Activated naive CD8-positive, alpha-beta T cell (primary cell): ENCODE measurements around the gene AGBL2.
"Not testable (repeated sequence)": the region's sequence is repeated elsewhere in the genome, so short reads cannot be mapped to it uniquely, and the experiment has no call there.

Experiments
- H3K27ac Mint-ChIP-seq: one replicate; pipeline ENCODE4 v1.8.0; 2021; ENCODE audit warnings: mixed read lengths
- H3K27me3 Mint-ChIP-seq: one replicate; pipeline ENCODE4 v1.8.0; 2021; ENCODE audit warnings: mixed read lengths
- H3K36me3 Mint-ChIP-seq: one replicate; pipeline ENCODE4 v1.8.0; 2021; ENCODE audit warnings: mixed read lengths
- H3K4me1 Mint-ChIP-seq: one replicate; pipeline ENCODE4 v1.8.0; 2021; ENCODE audit warnings: low read depth, mixed read lengths
- H3K4me3 Mint-ChIP-seq: one replicate; pipeline ENCODE4 v1.8.0; 2021; ENCODE audit warnings: mild to moderate bottlenecking, mixed read lengths
- H3K9me3 Mint-ChIP-seq: one replicate; pipeline ENCODE4 v1.8.0; 2021; ENCODE audit warnings: low read depth, mixed read lengths

Gene AGBL2

GRCh38 chr11:47667135-47667534 is 48.0 kb downstream of the AGBL2 start:
- Mint-ChIP-seq H3K27ac (no peak overlapping the region), H3K4me1 (peaks cover 6% of the 10 kb centered on the region), H3K4me3 (no peak overlapping the region), H3K27me3 (no peaks in the 10 kb centered on the region), H3K9me3 (no peaks in the 10 kb centered on the region), H3K36me3 (no peaks in the 10 kb centered on the region)

- not testable (repeated sequence) for H3K27me3 Mint-ChIP-seq, H3K36me3 Mint-ChIP-seq, H3K9me3 Mint-ChIP-seq, H3K4me3 Mint-ChIP-seq, H3K4me1 Mint-ChIP-seq, H3K27ac Mint-ChIP-seq
Measured at GRCh38 chr11:47664936-47665335, 50.2 kb downstream of the AGBL2 start.

DNA sequence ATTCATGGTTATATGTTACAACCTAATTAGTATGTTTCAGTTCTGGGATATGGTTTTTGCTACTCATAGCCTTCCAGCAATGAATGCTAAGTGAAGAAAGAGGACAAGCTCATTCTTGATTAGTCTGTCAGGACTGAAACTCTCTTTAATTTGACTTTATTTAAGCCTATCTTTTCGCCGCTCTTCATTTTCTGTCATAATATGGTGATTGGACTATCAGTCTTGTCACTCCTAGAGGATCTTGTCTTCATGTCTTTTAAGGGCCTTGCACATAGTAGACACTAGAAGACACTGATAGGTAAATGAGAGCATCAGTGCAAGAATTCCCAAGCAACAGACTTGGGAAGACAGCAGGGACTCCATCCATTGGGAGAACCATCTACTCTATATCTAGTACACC is 53.9 kb downstream of the AGBL2 start:
- H3K36me3 Mint-ChIP-seq = no peaks in the 10 kb centered on the region
- no peak overlapping the region for H3K4me3 Mint-ChIP-seq
- H3K27ac Mint-ChIP-seq = no peak overlapping the region
- peaks cover 6% of the 10 kb centered on the region for H3K4me1 Mint-ChIP-seq
- no peaks in the 10 kb centered on the region for H3K27me3 Mint-ChIP-seq
- H3K9me3 Mint-ChIP-seq = no peaks in the 10 kb centered on the region

- H3K4me1 Mint-ChIP-seq = peaks cover 6% of the 10 kb centered on the region
- no peak overlapping the region for H3K27ac Mint-ChIP-seq
- no peaks in the 10 kb centered on the region for H3K36me3 Mint-ChIP-seq
- no peak overlapping the region for H3K4me3 Mint-ChIP-seq
- no peaks in the 10 kb centered on the region for H3K27me3 Mint-ChIP-seq
- H3K9me3 Mint-ChIP-seq = no peaks in the 10 kb centered on the region
Measured at GRCh38 chr11:47659276-47659675, 55.9 kb downstream of the AGBL2 start.

DNA sequence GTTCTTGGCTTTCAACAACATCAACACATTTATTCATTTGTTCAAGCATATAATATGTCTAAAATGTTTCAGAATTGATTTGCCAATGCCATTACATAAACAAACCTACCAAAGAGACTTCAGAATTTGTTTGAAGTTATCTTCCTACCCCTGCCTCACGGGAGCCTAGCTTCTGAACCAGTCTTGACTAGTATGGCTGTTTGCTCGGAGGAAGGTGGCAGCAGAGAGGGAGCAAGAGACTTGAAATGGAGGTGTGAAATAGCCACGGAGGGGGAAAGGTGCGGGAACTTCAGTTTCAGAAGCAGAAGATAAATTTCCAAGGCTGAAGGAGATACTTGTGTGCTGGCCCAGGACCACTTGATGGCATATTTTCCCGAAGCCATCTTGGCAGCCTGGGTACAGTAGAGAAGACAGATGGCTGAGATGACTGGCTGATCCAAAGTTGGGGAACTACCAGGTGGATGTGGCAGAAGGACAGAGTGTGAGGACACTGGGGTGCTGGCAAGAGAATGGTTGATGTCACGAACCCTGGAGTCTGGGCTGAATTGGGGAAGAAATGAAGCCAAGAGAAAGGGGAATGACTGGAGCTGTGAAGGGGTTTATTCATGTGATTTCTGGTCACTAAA is 58.8 kb downstream of the AGBL2 start:
- Mint-ChIP-seq H3K4me3 (no peak overlapping the region), H3K36me3 (peaks cover 3% of the 10 kb centered on the region), H3K4me1 (no peaks in the 10 kb centered on the region), H3K27me3 (no peaks in the 10 kb centered on the region), H3K27ac (no peak overlapping the region), H3K9me3 (no peaks in the 10 kb centered on the region)

- H3K9me3 Mint-ChIP-seq = no peaks in the 10 kb centered on the region
- peaks cover 3% of the 10 kb centered on the region for H3K36me3 Mint-ChIP-seq
- H3K4me1 Mint-ChIP-seq = no peaks in the 10 kb centered on the region
- H3K27me3 Mint-ChIP-seq = no peaks in the 10 kb centered on the region
- H3K27ac Mint-ChIP-seq = no peak overlapping the region
- H3K4me3 Mint-ChIP-seq = no peak overlapping the region
Measured at GRCh38 chr11:47651818-47652469, 63.2 kb downstream of the AGBL2 start.

GRCh38 chr11:47649276-47649675 is 65.9 kb downstream of the AGBL2 start:
- no peaks in the 10 kb centered on the region for H3K9me3 Mint-ChIP-seq
- peaks cover 3% of the 10 kb centered on the region for H3K36me3 Mint-ChIP-seq
- no peak overlapping the region for H3K27ac Mint-ChIP-seq
- H3K4me3 Mint-ChIP-seq = no peak overlapping the region
- H3K4me1 Mint-ChIP-seq = no peaks in the 10 kb centered on the region
- no peaks in the 10 kb centered on the region for H3K27me3 Mint-ChIP-seq

DNA sequence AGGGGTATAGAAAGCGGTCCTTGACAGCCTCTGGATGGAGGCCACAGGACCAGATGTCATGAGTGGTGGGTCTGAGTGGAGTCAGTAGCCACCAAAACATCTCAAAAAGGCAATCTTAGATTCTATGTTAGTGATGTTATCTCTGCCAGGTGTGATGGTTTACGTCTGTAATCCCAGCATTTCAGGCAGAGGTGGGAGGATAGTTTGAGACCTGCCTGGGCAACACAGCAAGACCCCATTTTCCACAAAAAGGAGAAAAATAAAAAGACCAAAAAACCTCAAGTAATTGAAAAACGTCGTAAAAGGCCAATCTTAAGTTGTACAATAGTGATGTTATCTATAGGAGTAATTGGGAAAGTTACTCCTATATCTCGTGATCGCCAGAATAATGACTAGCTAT is 69.2 kb downstream of the AGBL2 start:
- no peaks in the 10 kb centered on the region for H3K9me3 Mint-ChIP-seq
- no peaks in the 10 kb centered on the region for H3K27me3 Mint-ChIP-seq
- no peak overlapping the region for H3K4me3 Mint-ChIP-seq
- H3K4me1 Mint-ChIP-seq = peaks cover 17% of the 10 kb centered on the region
- H3K27ac Mint-ChIP-seq = no peak overlapping the region
- no peaks in the 10 kb centered on the region for H3K36me3 Mint-ChIP-seq

GRCh38 chr11:47645500-47645899 is 69.7 kb downstream of the AGBL2 start:
- Mint-ChIP-seq H3K27me3 (no peaks in the 10 kb centered on the region), H3K4me1 (peaks cover 22% of the 10 kb centered on the region), H3K4me3 (no peak overlapping the region), H3K36me3 (no peaks in the 10 kb centered on the region), H3K27ac (no peak overlapping the region), H3K9me3 (no peaks in the 10 kb centered on the region)

GRCh38 chr11:47642099-47642855 is 72.9 kb downstream of the AGBL2 start, which contains the start of gene MTCH2:
Gene MTCH2 (minus strand): TSS chr11:47642559. CDS start chr11:47642465, 94 bp downstream.
- Mint-ChIP-seq H3K27me3 (no peaks in the 10 kb centered on the region), H3K4me1 (peaks cover 27% of the 10 kb centered on the region), H3K27ac (peak within 1 kb of the TSS; percentile 96), H3K4me3 (peak within 1 kb of the TSS; percentile 99), H3K9me3 (no peaks in the 10 kb centered on the region), H3K36me3 (peaks cover 3% of the 10 kb centered on the region)

GRCh38 chr11:47641600-47642098 is 73.5 kb downstream of the AGBL2 start:
- Mint-ChIP-seq H3K27me3 (no peaks in the 10 kb centered on the region), H3K36me3 (peaks cover 3% of the 10 kb centered on the region), H3K4me3 (peak overlapping the region; percentile 99), H3K27ac (peak overlapping the region; percentile 91), H3K9me3 (no peaks in the 10 kb centered on the region), H3K4me1 (peaks cover 27% of the 10 kb centered on the region)

- H3K4me3 Mint-ChIP-seq = peak overlapping the region; percentile 99
- H3K27ac Mint-ChIP-seq = not testable (repeated sequence)
Measured at GRCh38 chr11:47640506-47640905, 74.7 kb downstream of the AGBL2 start.

DNA sequence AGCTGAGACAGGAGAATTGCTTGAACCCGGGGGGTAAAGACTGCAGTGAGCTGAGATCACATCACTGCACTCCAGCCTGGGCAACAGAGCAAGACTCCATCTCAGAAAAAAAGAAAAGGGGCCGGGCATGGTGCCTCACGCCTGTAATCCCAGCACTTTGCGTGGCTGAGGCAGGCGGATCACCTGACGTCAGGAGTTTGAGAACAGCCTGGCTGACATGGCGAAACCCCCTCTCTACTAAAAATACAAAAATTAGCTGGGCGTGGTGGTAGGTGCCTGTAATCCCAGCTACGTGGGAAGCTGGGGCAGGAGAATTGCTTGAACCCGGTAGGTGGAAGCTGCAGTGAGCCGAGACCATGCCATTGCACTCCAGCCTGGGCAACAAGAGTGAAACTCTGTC is 78.8 kb downstream of the AGBL2 start:
- peaks cover 13% of the 10 kb centered on the region for H3K4me1 Mint-ChIP-seq
- H3K27ac Mint-ChIP-seq, H3K4me3 Mint-ChIP-seq, H3K27me3 Mint-ChIP-seq, H3K9me3 Mint-ChIP-seq: not testable (repeated sequence)
- H3K36me3 Mint-ChIP-seq = peaks cover 12% of the 10 kb centered on the region

More at GRCh38 chr11:47640506-47640905, 74.7 kb downstream of the AGBL2 start:
- not testable (repeated sequence) for H3K9me3 Mint-ChIP-seq, H3K36me3 Mint-ChIP-seq, H3K27me3 Mint-ChIP-seq
- peaks cover 27% of the 10 kb centered on the region for H3K4me1 Mint-ChIP-seq

DNA sequence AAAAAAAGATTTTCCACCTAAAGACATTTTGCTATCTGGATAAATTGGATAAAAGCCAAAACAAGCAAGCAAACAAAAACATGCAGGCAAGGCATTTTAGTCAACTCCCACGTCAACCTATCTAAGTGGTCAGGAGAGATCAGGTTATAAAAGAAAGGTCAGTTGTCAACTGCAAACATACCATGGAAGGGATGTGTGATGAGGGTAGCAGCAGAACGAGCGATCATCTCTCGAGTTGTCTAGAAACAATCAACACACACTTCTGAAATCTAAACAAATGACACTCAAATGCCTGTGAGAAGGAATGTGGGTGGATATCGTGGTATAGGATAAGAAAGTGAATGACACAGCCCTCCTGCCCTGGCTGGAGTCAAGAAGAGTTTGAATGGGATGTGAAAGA is 83.7 kb downstream of the AGBL2 start:
- no peak overlapping the region for H3K4me3 Mint-ChIP-seq
- H3K36me3 Mint-ChIP-seq = peaks cover 16% of the 10 kb centered on the region
- H3K4me1 Mint-ChIP-seq = no peaks in the 10 kb centered on the region
- H3K27me3 Mint-ChIP-seq = no peaks in the 10 kb centered on the region
- H3K27ac Mint-ChIP-seq = no peak overlapping the region
- no peaks in the 10 kb centered on the region for H3K9me3 Mint-ChIP-seq

DNA sequence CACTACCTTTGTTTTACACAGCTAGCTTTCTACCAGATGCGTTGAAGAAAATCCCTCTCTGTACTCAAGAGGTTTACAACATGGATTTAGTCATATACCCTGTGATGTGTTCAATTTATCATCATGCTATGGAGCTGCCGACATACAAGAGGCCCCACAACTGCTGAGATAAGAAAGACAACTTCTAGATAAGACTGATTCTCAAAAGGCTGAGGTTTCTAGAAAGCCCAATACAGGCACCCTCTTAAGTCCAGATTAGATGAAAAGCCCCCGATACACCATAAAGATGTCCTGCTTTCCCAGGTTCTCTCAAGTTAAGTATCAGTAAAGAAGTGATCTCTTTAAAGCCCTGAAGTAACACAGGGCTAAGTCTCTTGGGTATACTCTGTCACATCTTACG is 87.1 kb downstream of the AGBL2 start:
- H3K27me3 Mint-ChIP-seq = no peaks in the 10 kb centered on the region
- H3K9me3 Mint-ChIP-seq = no peaks in the 10 kb centered on the region
- no peak overlapping the region for H3K27ac Mint-ChIP-seq
- H3K4me1 Mint-ChIP-seq = no peaks in the 10 kb centered on the region
- H3K4me3 Mint-ChIP-seq = no peak overlapping the region
- peaks cover 17% of the 10 kb centered on the region for H3K36me3 Mint-ChIP-seq
